GM12878 (cell line): ENCODE data around the gene GHDC. TPM values are rescaled to one million over a fixed set of nuclear protein-coding genes. Genes with fewer than 3 reads are reported as not detected.

Experiments used
- ATAC-seq: fragments of 200-7000 bp; cut with Tn5 transposase; 3 replicates; pipeline ENCODE4 v1.9.1; 2020; ENCODE audit warnings: mild to moderate bottlenecking, moderate library complexity
- BruUV-seq: library from RNA; stranded (reverse); fragments of 400-500 nt; replicated peaks from 2 replicates; lab custom pipeline; 2021; lab: Mats Ljungman, UMichigan
- CTCF ChIA-PET: fragments of 300-600 bp; sonication (Branson Sonifier 250); formaldehyde crosslinking; extraction: SDS; loops from one replicate; lab custom pipeline; 2021; ENCODE audit warnings: inconsistent platforms; lab: Yijun Ruan, JAX
- POLR2A ChIA-PET: fragments of 350-600 bp; formaldehyde crosslinking; extraction: SDS; loops from one replicate; lab custom pipeline; 2021; ENCODE audit warnings: inconsistent platforms; lab: Charles Lee
- RAD21 ChIA-PET: fragments of 300-600 bp; sonication (Branson Sonifier 250); formaldehyde crosslinking; loops from one replicate; lab custom pipeline; 2023; ENCODE audit warnings: antibody characterized with exemption; ENCODE audit not compliant: unreplicated experiment; lab: Charles Lee
- SMC1A ChIA-PET: fragments of 300-600 bp; sonication (Branson Sonifier 250); formaldehyde crosslinking; loops from one replicate; lab custom pipeline; 2023; ENCODE audit not compliant: unreplicated experiment, uncharacterized antibody; lab: Charles Lee
- DNase-seq: peaks from one replicate; pipeline ENCODE4 v3.0.0-alpha.2; 2011; ENCODE audit warnings: low read depth, low spot score
- FAIRE-seq: peaks from 3 replicates; lab custom pipeline; 2011; peaks lifted over from hg19 to GRCh38; lab: Jason Lieb, UNC
- H2AFZ ChIP-seq: 2 replicates; pipeline ENCODE4 v1.6.0; 2011; ENCODE audit warnings: low read depth, low read length, control low read depth; ENCODE audit not compliant: control insufficient read depth
- H3K27ac ChIP-seq: 2 replicates; pipeline ENCODE4 v1.5.1; 2011; ENCODE audit warnings: control low read depth; ENCODE audit not compliant: control insufficient read depth, insufficient read depth
- H3K27me3 ChIP-seq, 2 experiments: replicated peaks in 1 of 2; 2 replicates each; pipeline versions ENCODE4 v1.6.0 to v1.6.1; 2011; ENCODE audit warnings: low read length in 1 of 2; ENCODE audit not compliant: control insufficient read depth in 2 of 2, insufficient read depth in 2 of 2
- H3K36me3 ChIP-seq, 2 experiments: 2 replicates each; pipeline ENCODE4 v1.5.1; 2011; ENCODE audit warnings: low read length in 1 of 2; ENCODE audit not compliant: control insufficient read depth in 2 of 2, insufficient read depth in 2 of 2
- H3K4me1 ChIP-seq: 2 replicates; pipeline ENCODE4 v1.6.1; 2011; ENCODE audit warnings: mild to moderate bottlenecking, low read length, moderate library complexity, mixed read lengths; ENCODE audit not compliant: control insufficient read depth, insufficient read depth
- H3K4me2 ChIP-seq: 2 replicates; pipeline ENCODE4 v1.6.0; 2011; ENCODE audit warnings: control low read depth; ENCODE audit not compliant: control insufficient read depth, insufficient read depth
- H3K4me3 ChIP-seq: fragments of 200-600 bp; sonication (generic); 2 replicates; pipeline ENCODE4 v1.5.1; 2016
- H3K79me2 ChIP-seq: 2 replicates; pipeline ENCODE4 v1.6.0; 2011; ENCODE audit warnings: low read length; ENCODE audit not compliant: control insufficient read depth, insufficient read depth
- H3K9ac ChIP-seq: 2 replicates; pipeline ENCODE4 v1.8.0; 2011; ENCODE audit warnings: low read length, control low read depth, mixed read lengths; ENCODE audit not compliant: control insufficient read depth, insufficient read depth
- H3K9me3 ChIP-seq: replicated peaks from 3 replicates; pipeline ENCODE4 v1.5.1; 2011; ENCODE audit warnings: mild to moderate bottlenecking, low read length; ENCODE audit not compliant: control insufficient read depth, insufficient read depth
- H4K20me1 ChIP-seq: 2 replicates; pipeline ENCODE4 v1.6.0; 2011; ENCODE audit not compliant: control insufficient read depth, insufficient read depth
- ATF2 ChIP-seq: IDR thresholded peaks from 2 replicates; pipeline ENCODE4 v1.6.1; 2012; ENCODE audit warnings: low read length, inconsistent platforms
- BMI1 ChIP-seq: fragments of 450-650 bp; IDR thresholded peaks from 2 replicates; pipeline ENCODE4 v1.6.1; 2016; ENCODE audit warnings: mild to moderate bottlenecking, moderate library complexity, borderline replicate concordance
- CBFB ChIP-seq: IDR thresholded peaks from 2 replicates; pipeline ENCODE4 v1.6.1; 2016; ENCODE audit warnings: antibody characterized with exemption, low read depth
- IRF5 ChIP-seq: fragments of 450-650 bp; IDR thresholded peaks from 2 replicates; pipeline ENCODE4 v1.6.1; 2017; ENCODE audit warnings: borderline replicate concordance
- KDM1A ChIP-seq: fragments of 200-600 bp; sonication (generic); IDR thresholded peaks from 2 replicates; pipeline ENCODE4 v1.6.1; 2016; ENCODE audit warnings: borderline replicate concordance
- MEF2A ChIP-seq: IDR thresholded peaks from 2 replicates; pipeline ENCODE4 v1.6.1; 2011; ENCODE audit warnings: low read depth, mild to moderate bottlenecking, low read length, moderate library complexity; ENCODE audit not compliant: insufficient read depth
- MXI1 ChIP-seq: fragments of 150-350 bp; IDR thresholded peaks from 2 replicates; pipeline ENCODE4 v1.6.1; 2011; ENCODE audit warnings: low read depth, mild to moderate bottlenecking, inconsistent platforms, low read length, improper control_type of control experiment
- MYB ChIP-seq: fragments of 150-350 bp; IDR thresholded peaks from 2 replicates; pipeline ENCODE4 v1.6.1; 2014; ENCODE audit warnings: mild to moderate bottlenecking, low read depth, low read length, borderline replicate concordance
- MYC ChIP-seq: IDR thresholded peaks from 2 replicates; pipeline ENCODE4 v1.6.1; 2011; ENCODE audit warnings: mild to moderate bottlenecking, low read length, moderate library complexity, inconsistent platforms; ENCODE audit not compliant: insufficient read depth, insufficient replicate concordance, insufficient read length, severe bottlenecking
- RAD51 ChIP-seq: fragments of 450-650 bp; IDR thresholded peaks from 2 replicates; pipeline ENCODE4 v1.6.1; 2016; ENCODE audit warnings: moderate library complexity, mild to moderate bottlenecking, inconsistent platforms
- RB1 ChIP-seq: fragments of 450-650 bp; formaldehyde crosslinking; IDR thresholded peaks from 2 replicates; pipeline ENCODE4 v1.6.1; 2017; ENCODE audit warnings: mild to moderate bottlenecking, borderline replicate concordance
- TBL1XR1 ChIP-seq: IDR thresholded peaks from 2 replicates; pipeline ENCODE4 v1.6.1; 2012; ENCODE audit warnings: low read depth, low read length, improper control_type of control experiment
- ZNF384 ChIP-seq: IDR thresholded peaks from 2 replicates; pipeline ENCODE4 v1.6.1; 2012; ENCODE audit warnings: low read depth, mild to moderate bottlenecking, low read length, improper control_type of control experiment, borderline replicate concordance
- ZNF687 ChIP-seq: fragments of 450-650 bp; IDR thresholded peaks from 2 replicates; pipeline ENCODE4 v1.6.1; 2017; ENCODE audit warnings: mild to moderate bottlenecking, moderate library complexity
- WGBS: methylation state at CpG from one replicate; pipeline ENCODE4 v1.1.6; 2016; ENCODE audit warnings: low lambda C conversion rate; ENCODE audit not compliant: insufficient replicate concordance, insufficient coverage; ENCODE audit errors: missing lambda C conversion rate; 5-methylcytosine and 5-hydroxymethylcytosine counted together
- in situ Hi-C: fragments of 300-500 bp; cut with MboI; formaldehyde crosslinking; loops from 9 replicates; pipeline ENCODE4 v1.14.3; 2018; ENCODE audit warnings: mixed read lengths
- intact Hi-C: fragments of 100-400 bp; cut with micrococcal nuclease; formaldehyde crosslinking; loops from one replicate; pipeline ENCODE4 v1.14.2; 2022; ENCODE audit not compliant: unreplicated experiment
- polyA plus RNA-seq, 11 experiments: library from polyadenylated mRNA; depleted of rRNA in 4 of 11; unstranded in 6 of 11; stranded (reverse) in 5 of 11; fragments of >200 nt; fragmentation: Nextera tagmentation in 4 of 11; fragmentation: Illumina TruSeq in 1 of 11; extraction: Ambion mirVana in 4 of 11; extraction: Trizol in 1 of 11; gene quantifications; 1 replicate in 1 of 11; 2 replicates in 10 of 11; pipeline versions ENCODE4 v1.2.1 to v1.2.3, GENCODE V29; 2011 to 2016; ENCODE audit warnings: inconsistent platforms in 2 of 11, missing spikeins in 2 of 11, low read depth in 1 of 11
- total RNA-seq, 4 experiments: library from RNA; depleted of rRNA in 3 of 4; stranded (reverse); fragments of >200 nt in 3 of 4; fragmentation: Illumina TruSeq in 1 of 4; extraction: Trizol in 1 of 4; gene quantifications; 2 replicates each; pipeline versions ENCODE4 v1.2.1 to v1.2.3, GENCODE V29; 2013 to 2021

Gene GHDC
- total and polyA plus RNA-seq, 10 of the 15 experiments (the other 5 are each of a cell fraction or from before 2014, with no cell fraction given), result 0.72 to 20.6 (median 12.9) TPM

GRCh38 chr17:42233156-42233555, 38.9 kb upstream of the GHDC start:
- in situ Hi-C loops, result no loop called here
- no peak overlapping the region for H3K4me2 ChIP-seq
- ChIA-PET POLR2A (interaction anchor here (0.6 to 1.1 kb wide), 3 partner anchors 14 to 104 kb away, joined by 3 to 4 read pairs (median 4); no protein-coding TSS in a partner anchor), RAD21 (no interaction called here), CTCF (interaction anchor here (0.6 to 1.8 kb wide), 2 partner anchors 11 to 187 kb away, joined by 4 to 9 read pairs; no protein-coding TSS in a partner anchor), SMC1A (interaction anchor here (1.7 kb wide), 1 partner anchor 18 kb away, joined by 4 read pairs; no protein-coding TSS in a partner anchor)
- no TSS peak for BruUV-seq
- no peaks in the 10 kb centered on the region for H3K4me1 ChIP-seq
- H4K20me1 ChIP-seq, result no peaks in the 10 kb centered on the region
- no peak overlapping the region for H3K9ac ChIP-seq
- H3K27me3 ChIP-seq, result no peaks in the 10 kb centered on the region
- ATAC-seq (no peak), DNase-seq (no peak), FAIRE-seq (no peak)
- WGBS, result 94% methylated on average over 1 of the region's 5 CpGs
- H3K9me3 ChIP-seq, result no peaks in the 10 kb centered on the region
- no peak overlapping the region for H3K4me3 ChIP-seq
- intact Hi-C loops, result no loop called here
- no peak overlapping the region for H2AFZ ChIP-seq
- H3K79me2 ChIP-seq, result no peaks in the 10 kb centered on the region; the same call in 1 of the 2 replicates
- peaks cover 0 to 2% of the 10 kb centered on the region in 2 experiments; a peak in 1 of 4 replicates for H3K36me3 ChIP-seq
- H3K27ac ChIP-seq, result no peak overlapping the region
- TF ChIP-seq ZNF687 (no peak), IRF5 (no peak), MYC (no peak), BMI1 (no peak), KDM1A (no peak), MEF2A (no peak), CBFB (no peak), TBL1XR1 (no peak), ATF2 (no peak), MYB (no peak), RAD51 (no peak), RB1 (no peak), ZNF384 (no peak), MXI1 (no peak)
